HG03571 (cell line): ENCODE results near the gene SCAMP2.

Source experiments
- ATAC-seq: cut with Tn5 transposase; IDR thresholded peaks from one replicate; pipeline ENCODE4 v1.9.1; 2021; ENCODE audit not compliant: unreplicated experiment

The SCAMP2 gene

DNA sequence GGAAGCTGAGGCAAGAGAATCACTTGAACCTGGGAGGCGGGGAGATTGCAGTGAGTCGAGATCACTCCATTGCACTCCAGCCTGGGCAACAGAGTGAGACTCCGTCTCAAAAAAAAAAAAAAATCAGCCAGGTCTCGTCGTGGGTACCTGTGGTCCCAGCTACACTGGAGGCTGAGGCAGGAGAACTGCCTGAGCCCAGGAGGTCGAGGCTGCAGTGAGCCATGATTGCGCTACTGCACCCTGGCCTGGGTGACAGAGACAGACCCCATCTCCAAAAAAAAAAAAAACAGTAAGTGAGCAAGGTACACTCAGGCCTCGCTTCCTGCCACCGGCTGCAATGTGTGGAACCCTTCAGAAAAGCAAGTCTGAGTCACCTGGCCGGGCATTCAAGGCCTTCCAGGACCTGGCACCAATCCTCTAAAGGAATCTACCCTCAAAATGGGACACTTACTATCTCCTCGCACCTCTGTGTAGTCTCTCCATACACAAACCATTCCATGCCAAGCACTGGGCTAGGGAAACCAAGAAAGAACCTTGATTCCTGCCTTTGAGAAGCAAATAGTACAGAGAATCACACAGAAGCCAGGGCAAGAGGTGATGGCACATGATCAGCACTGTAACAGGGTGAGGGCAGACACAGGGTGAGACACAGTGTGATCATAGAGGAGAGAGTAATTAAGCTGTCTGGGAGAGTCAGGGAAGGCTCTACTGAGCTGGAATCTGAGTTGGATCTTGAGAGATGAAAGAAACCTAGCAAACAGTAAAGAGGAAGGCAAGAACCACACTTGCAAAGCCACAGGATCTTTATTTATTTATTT is 9.7 kb downstream of the SCAMP2 start:
- ATAC-seq, result no peak

DNA sequence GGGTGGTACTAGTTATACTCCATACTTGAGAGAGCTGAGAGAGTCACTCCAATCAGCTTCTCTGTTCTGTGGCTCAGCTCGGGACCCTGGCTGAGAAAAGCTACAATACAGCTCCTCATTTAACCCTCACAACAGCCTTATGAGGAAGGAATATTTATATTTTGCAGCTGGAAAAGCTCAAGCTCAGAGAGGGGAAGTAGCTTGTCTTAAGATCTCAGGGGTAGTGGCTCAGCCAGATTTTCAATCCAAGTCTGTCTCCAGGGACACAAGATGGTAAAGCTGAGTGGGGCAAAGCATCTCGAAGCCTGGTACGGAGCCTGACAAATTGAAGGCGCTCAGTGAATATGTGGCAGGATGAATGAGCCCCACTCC is 14.8 kb downstream of the SCAMP2 start:
- ATAC-seq, result no peak

DNA sequence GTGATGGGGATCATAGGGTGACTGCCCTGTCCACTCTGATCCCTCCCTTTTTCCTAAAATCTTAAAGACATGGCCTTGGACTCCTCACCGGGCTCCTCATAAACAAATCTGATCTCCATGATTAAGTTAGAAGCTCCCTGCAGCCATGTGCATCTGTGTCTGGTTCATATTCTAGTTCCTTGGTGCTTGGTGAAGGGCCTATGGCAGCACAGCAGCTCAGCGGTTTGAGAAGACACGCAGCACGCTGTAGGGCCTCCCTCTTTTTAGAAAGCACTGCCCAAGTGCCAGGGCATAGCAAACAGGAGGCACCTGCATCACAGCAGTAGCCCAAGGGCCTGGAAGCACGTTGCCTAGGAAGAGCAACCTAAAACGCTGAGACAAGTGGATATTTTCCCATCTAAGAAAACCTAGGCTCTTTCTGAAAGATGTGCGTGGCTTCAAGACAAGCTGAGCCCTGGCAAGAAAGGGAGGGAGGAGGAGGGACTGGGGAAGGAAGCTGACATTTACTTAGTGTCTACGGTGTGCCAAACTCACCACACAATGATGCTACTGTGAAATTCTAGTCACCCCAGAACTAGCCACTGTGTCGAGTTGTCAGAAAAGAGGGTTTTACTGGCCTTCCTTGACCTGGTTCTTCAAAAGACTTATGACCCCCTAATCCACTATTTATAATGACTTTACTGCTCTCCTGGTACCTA is 15.3 kb downstream of the SCAMP2 start:
- no peak for ATAC-seq

DNA sequence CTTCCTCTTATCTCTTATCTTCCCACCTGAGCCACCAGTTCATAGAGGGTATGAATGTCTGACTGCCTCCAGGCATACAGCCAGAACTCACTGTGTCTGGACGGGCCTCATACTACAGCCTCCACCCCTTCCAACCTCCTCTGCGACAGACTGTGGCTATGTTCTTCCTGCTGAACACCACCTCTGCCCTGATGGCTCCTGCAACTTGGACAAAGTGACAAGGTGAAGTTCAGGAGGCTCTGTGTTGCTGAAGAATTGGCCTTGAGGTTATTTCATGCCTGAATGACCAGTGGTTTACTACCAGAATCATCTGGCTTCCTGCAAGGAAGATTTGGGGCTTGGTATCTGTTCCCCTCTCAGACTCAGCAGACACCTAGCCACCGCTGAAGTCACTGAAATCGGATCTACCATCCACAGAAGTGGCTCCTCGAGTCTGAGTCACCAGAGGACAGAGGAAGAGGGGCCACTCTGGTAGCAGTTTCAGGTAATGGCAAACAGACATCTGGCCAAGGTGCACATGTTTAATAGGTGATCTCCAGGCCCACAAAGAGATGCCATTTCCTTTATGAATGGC is 16.0 kb downstream of the SCAMP2 start:
- ATAC-seq, result peak; percentile 90

DNA sequence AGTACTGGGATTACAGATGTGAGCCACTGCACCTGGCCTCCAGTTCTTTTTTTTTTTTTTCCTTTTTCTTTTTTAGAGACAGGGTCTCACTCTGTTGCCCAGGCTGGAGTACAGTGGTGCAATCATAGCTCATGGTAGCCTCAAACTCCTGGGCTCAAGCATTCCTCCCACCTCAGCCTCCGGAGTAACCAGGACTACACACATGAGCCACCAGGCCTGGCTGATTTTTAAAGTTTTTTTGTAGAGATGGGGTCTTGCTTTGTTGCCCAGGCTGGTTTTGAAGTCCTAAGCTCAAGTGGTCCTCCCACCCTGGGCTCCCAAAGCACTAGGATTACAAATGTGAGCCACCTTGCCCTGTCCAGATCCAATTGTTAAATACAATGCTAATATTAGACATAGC is 16.6 kb downstream of the SCAMP2 start:
- no peak for ATAC-seq

DNA sequence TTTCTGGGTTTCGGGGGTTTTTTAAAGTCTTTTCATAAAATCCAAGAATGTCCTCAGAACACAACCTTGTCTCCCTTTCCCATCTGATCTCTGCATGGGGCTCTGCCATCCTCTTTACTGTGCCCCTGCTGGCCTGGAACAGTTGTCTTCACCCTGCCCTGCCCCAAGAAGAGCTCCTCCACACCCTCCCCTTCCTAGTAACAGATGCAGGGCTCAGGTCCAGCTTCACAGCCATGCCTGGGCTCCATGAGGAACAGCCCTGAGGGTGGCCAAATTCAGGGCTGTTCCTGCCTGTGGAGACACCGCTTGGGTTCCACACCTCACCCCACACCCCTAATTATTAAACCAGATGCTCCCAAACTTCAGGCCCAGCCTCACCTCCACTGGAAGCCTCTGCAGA is 17.3 kb downstream of the SCAMP2 start:
- no peak for ATAC-seq

DNA sequence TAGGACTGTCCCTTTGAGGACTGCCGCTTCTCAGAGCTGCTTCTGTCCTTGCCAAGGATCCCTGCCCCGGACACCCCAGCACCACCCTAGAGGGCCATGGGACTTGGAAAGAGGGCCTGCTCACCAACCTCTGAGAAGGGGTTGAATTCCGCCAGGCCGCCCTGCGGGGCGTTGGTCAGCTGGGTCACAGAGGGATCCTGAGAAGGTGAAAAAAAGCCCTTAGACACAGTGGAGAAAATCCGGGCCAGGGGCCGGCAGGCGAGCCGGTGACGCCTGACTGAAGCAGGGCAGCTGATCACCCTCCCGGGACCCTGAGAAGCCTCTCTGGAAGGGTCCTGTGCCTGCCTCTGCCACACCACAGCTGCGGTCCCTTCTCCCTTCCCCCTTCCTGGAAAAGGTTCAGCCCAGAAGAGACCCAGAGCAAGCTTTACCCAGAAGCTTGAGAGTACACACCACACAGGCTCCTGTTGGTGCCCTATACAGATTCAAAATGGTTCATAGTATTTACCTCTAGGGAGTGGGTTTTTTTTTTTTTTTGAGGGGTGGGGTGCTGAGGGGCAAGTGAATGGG is 18.6 kb downstream of the SCAMP2 start:
- ATAC-seq, result no peak

DNA sequence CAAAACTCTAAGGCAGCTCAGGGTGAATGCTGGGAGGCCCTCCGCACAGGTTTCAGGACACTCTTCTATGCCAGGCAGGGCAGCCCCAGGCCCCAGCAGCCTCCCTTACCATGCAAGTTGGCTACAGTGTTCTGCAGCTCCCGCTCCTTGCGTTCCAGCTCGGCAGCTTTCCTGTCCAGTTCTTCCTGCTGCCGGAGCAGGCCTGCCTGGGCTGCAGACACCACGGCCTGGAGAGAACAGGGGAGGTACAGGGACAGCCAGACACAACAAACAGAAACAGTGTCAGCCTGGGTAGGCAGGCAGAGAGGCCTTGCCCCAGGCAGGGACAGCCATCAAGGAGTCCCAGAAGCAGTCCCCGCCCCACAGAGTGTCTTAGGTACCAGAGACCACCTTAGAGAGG is 21.2 kb downstream of the SCAMP2 start:
- ATAC-seq, result no peak

DNA sequence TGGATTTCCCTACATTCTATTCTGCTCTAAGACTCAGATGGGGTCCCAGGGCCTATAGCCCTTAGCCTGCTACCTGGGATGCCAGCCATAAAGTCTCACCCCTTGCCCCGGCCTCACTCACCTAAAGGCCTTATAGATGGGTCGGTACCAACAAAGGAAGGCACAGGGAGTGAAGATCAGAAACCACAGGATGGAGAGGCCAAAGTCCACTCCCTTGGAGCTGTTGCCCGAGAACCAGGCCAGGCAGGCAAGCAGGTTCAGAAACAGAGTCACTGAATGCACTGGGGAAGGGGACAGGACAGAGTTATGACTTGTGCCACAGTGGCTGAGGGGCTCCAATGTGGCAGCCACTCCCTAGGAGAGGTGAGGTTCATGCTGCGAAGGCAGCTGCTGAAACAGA is 22.8 kb downstream of the SCAMP2 start:
- no peak for ATAC-seq

DNA sequence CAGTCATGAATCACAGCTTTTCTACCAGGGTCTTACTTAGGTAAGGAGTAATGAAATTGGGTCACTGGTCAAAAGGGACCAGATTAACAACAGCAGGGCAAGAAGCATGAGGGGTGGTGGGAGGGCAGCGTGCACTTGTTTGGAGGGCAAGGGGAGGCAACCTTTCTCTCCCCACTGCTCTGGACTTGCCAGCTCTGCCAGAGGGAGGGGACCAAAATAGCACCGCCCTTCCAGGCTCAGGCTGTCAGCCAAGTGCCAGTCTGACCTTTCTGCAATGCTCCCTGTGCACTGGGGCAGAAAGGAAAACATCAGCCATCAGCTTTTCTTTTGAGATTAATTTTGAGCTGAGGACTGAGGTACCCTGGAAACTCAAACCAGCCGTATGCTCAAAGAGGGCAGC is 25.7 kb downstream of the SCAMP2 start:
- ATAC-seq, result no peak

DNA sequence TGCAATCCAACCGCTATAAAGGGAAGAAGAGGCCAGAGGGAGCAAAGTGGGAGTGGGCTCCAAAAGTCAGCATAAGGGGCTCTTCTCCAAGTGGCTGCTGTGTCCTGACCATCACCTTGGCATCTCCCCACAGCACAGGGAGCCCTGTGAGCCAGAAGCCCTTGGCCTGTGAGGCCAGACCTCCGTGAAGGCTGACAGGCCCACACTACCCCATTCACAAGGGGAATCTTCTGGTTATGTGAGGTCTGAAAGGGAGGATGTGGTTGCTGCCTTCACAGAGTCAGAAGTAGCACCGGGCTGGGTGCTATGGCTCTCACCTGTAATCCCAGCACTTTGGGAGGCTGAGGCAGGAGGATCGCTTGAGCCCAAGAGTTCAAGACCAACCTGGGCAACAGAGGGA is 27.6 kb downstream of the SCAMP2 start:
- no peak for ATAC-seq

DNA sequence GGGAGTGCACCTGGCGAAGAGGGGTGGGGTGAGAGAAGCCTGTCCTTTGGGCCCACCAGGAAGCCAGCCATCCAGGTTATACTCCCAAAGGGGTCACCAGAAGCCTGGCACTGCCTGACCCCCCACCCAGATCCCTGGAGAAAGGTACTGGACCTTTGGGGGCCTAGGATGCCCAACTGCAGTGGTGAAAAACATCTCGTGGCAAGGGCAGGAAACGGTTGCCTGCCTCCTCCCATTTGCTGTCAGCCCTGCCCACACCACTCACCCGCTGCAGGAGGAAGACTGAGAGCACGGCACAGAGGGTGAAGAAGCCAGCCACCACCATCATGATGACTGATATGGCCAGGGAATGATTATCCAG is 28.0 kb downstream of the SCAMP2 start:
- no peak for ATAC-seq

DNA sequence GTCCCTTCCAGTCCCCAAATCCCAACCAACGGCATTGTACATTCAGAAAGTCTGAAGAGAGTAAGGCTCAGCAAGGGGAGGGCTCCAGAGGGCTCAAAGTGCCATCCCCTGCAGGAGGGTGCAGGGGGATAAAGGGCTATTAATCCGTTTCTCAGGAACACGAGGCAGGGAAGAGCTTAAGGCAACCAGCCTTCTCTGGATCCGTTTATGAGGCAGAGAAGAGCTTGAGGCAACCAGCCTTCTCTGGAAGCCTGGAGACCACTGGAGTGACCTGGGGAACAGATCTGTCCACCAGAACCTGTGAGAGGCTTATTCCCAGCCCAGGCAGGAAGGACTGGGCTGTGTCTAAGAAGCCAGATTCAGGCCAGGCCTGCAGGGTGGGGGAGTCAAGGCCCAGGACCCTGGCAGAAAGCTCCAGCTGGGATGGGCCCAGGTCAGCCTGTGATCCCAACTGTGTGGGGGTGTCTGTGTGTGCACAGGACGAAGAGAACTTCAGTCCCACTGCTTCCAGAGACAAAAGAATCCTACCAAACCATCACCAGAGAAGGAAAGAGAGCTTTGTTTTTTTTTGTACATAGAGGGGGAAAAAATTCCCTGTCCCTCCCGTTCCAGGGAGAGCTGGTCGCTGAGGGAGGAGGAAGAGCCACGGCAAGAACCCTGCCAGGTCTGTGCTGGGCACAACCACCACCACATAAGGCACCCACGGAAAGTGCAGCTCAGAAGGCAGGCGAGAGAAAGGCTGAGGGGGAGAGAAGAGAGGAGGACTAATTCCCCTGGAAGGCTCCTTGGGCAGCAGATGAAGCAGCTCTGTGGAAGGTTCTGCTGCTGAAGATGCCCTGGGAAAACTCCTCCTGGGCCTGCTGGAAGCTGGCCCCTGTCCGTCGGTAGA is 28.6 kb downstream of the SCAMP2 start:
- ATAC-seq, result no peak

DNA sequence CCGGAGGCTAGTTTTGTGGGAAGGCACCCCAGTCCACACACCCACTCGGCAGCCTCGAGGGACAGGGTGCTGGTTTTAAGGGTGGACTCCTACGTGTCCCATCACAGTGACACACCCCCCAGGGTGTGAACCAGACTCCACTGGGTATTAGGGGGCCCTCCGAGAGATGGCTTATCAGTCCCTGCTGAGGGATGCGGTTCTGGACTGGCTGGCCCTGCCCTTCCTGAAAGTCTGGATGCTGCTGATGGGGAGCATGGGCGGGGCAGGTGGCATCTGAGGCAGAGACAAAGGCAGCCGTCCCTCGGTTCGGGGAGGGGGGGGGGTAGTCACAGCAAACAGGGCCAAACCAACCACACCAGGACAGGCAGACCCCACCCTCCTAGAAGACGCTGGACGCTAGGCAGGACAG is 29.3 kb downstream of the SCAMP2 start:
- no peak for ATAC-seq

DNA sequence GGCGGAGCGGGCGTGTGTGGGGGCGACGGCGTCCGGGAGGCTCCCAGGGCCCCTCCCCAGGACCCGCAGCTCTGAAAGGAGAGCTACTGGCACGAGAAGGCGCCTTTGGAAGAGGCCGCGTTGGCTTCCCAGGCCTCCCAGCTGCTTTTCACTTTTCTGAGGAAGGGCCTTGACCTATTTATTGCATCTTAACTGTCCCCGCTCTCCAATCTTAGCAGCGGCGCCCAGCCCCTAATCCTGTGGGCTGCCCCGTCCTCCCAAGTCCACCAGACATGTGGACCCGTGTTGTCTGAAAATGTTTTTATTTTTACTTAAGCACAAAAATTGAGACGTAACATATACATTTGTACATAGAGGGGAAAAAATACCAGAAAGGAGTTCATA is 29.7 kb downstream of the SCAMP2 start:
- no peak for ATAC-seq

DNA sequence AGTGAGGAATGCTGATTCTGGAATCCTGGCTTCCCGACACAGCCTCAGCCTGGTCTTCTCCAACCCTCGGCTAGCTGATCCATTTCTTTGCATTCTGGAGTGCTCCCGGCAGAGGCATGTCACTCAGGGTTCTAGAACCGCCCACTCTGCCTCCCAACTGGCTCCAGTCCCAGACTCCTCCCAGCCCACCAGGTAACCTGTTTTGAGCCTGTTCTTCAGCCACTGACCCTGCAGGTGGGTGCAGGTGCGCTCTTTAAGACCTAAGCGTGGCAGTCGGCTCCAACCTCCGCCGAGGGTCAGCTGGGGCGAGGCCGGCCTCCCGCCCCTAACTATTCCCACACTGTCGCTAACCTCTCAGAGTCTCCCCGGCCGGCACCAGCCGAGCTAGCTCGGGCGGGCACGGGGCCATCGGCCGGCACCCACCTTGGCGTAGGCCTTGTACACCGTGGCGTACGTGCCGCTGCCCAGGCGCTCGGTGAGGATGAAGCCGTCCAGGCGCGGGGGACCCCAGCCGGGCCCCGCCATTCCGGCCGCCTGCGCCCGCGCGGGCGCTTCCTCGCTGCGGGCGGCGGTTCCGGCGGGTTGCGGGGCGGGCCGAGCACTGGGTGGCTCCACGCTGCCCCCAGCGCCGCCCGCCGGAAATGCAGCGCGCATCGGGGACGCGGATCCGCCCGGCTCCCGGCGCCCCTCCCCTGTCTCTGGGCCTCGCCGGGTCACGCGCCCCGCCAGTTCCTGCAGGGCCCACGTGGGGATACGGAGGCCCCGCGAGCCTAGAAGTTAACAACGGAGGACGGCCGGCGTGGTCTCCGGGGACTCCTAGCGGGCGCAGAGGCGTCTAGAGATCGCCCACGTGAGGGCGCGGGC is 30.4 kb downstream of the SCAMP2 start, which contains the start of gene ULK3:
ULK3 (minus strand) TSS at position 576 of the 864 bp plus-strand sequence; CDS start at position 525, 51 bp downstream.
- peak; percentile 75 for ATAC-seq

DNA sequence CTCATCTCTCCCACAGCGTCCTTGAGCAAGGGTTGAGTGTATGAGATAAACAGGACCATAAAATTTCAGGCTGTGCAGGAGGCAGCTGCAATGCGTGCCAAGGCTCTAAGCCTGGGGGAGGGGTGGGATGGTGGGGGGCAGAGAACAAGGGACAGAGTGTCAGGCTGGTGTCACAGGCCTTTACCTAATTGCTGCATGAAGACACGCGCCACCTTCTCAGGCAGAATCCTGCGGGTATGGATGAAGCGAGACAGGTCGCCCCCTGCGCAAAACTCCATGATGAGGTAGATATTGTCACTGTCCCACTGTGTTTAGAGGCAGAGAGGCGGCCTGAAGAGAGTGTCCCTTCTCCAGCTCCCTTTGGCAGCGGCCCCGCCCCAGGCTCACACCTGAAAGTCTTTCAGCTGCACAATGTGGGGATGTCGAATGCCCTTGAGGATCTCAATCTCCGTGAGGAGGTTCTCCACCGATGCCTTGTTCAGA is 31.2 kb downstream of the SCAMP2 start:
- no peak for ATAC-seq

DNA sequence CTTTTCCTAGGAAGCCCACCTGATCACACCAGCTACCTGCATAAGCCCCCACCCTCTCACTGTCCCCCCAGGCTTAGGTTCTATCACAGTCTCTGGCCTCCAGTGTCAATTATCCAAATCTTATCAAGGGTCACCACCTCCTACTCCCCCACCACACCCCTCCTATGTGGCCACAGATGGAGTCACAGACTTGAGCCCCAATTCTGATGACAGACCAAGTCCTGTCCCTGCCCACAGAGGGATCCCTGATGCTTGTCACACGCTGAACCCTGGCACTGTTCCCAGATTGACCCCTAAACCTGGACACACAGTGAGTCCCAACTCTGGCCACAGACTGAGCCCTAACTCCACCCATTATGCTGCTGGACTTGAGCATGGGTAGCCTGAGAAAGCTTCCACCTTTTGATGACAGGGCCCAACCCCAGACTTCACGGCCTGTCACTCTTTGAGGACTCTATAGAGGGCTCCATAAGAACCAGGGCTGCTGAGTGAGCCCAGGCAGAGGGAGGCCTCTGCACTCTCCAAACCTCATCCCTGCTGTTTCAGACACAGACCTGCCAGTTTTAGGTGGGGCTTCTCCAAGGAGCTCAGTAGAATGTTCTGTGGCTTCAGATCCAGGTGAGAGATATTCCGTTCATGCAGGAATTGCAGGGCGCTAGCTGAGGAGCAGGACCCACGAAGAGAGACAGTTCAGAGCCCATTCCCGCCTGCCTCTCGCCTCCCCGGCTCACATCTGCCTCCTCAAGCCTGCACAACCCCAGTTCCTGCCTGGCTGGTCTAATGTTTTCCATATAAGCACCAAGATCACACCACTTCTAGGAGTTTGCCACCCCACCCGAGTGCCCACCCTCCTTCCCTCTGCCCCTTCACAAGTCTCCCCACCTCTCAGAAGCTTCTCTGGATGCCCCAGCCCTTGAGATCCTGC is 32.1 kb downstream of the SCAMP2 start:
- no peak for ATAC-seq
